HepG2 (cell line): ENCODE data around the gene CTF1. TPM values are rescaled to one million over a fixed set of nuclear protein-coding genes. Genes with fewer than 3 reads are reported as not detected.

Experiments
- AHR ChIP-seq: IDR thresholded peaks from 2 replicates; pipeline ENCODE4 v1.6.1; 2018; ENCODE audit warnings: missing genetic modification reagents, missing compliant biosample characterization
- ATF5 ChIP-seq: sonication (generic); formaldehyde crosslinking; IDR thresholded peaks from 2 replicates; pipeline ENCODE4 v1.4.0; 2020; ENCODE audit warnings: mild to moderate bottlenecking, low read depth, missing genetic modification reagents
- BRCA1 ChIP-seq: sonication (generic); formaldehyde crosslinking; IDR thresholded peaks from 2 replicates; pipeline ENCODE4 v1.4.0; 2020; ENCODE audit warnings: missing genetic modification reagents
- DDIT3 ChIP-seq: sonication (generic); formaldehyde crosslinking; IDR thresholded peaks from 2 replicates; pipeline ENCODE4 v1.4.0; 2020; ENCODE audit warnings: mild to moderate bottlenecking, missing genetic modification reagents
- GATAD1 ChIP-seq: IDR thresholded peaks from 2 replicates; pipeline ENCODE4 v1.6.1; 2016; ENCODE audit warnings: missing genetic modification reagents, missing compliant biosample characterization
- HOMEZ ChIP-seq: IDR thresholded peaks from 2 replicates; pipeline ENCODE4 v1.6.1; 2016; ENCODE audit warnings: low read depth
- KLF13 ChIP-seq: sonication (generic); formaldehyde crosslinking; IDR thresholded peaks from 2 replicates; pipeline ENCODE4 v1.4.0; 2020; ENCODE audit warnings: mild to moderate bottlenecking, missing genetic modification reagents
- MZF1 ChIP-seq: sonication (generic); formaldehyde crosslinking; IDR thresholded peaks from 2 replicates; pipeline ENCODE4 v1.8.1; 2023; ENCODE audit warnings: mild to moderate bottlenecking, missing genetic modification reagents, borderline replicate concordance
- NFE2L2 ChIP-seq: fragments of 150-350 bp; IDR thresholded peaks from 2 replicates; pipeline ENCODE4 v1.6.1; 2014; ENCODE audit warnings: low read length
- NFIC ChIP-seq: IDR thresholded peaks from 2 replicates; pipeline ENCODE4 v1.6.1; 2012; ENCODE audit warnings: mild to moderate bottlenecking, low read length, inconsistent platforms
- RARA ChIP-seq: IDR thresholded peaks from 2 replicates; pipeline ENCODE4 v1.6.1; 2016; ENCODE audit warnings: missing genetic modification reagents, missing compliant biosample characterization
- SAP130 ChIP-seq: IDR thresholded peaks from 2 replicates; pipeline ENCODE4 v1.6.1; 2016; ENCODE audit warnings: low read depth
- SETDB1 ChIP-seq: sonication (generic); formaldehyde crosslinking; IDR thresholded peaks from 2 replicates; pipeline ENCODE4 v1.5.1; 2020; ENCODE audit warnings: missing genetic modification reagents, mild to moderate bottlenecking, borderline replicate concordance
- SMAD9 ChIP-seq: sonication (generic); formaldehyde crosslinking; IDR thresholded peaks from 2 replicates; pipeline ENCODE4 v1.5.1; 2020; ENCODE audit warnings: mild to moderate bottlenecking, missing genetic modification reagents
- SNAPC5 ChIP-seq: sonication (generic); formaldehyde crosslinking; IDR thresholded peaks from 2 replicates; pipeline ENCODE4 v1.8.1; 2023; ENCODE audit warnings: mild to moderate bottlenecking, missing genetic modification reagents, borderline replicate concordance
- SP5 ChIP-seq: IDR thresholded peaks from 2 replicates; pipeline ENCODE4 v1.6.1; 2016; ENCODE audit warnings: low read depth, borderline replicate concordance
- SRSF9 ChIP-seq: fragments of 200-400 bp; formaldehyde crosslinking; IDR thresholded peaks from 2 replicates; pipeline ENCODE4 v1.6.1; 2018; ENCODE audit warnings: borderline replicate concordance, mild to moderate bottlenecking, low read depth, low read length; ENCODE audit not compliant: insufficient read depth, poor library complexity, severe bottlenecking
- U2AF1 ChIP-seq: fragments of 200-400 bp; formaldehyde crosslinking; optimal IDR thresholded peaks from 2 replicates; pipeline ENCODE3; 2017; ENCODE audit warnings: mild to moderate bottlenecking, low read depth, low read length
- ZBTB7B ChIP-seq: sonication (generic); formaldehyde crosslinking; IDR thresholded peaks from 2 replicates; pipeline ENCODE4 v1.4.0; 2020; ENCODE audit warnings: missing genetic modification reagents
- ZNF136 ChIP-seq: sonication (generic); formaldehyde crosslinking; IDR thresholded peaks from 2 replicates; pipeline ENCODE4 v1.8.1; 2022; ENCODE audit warnings: low read depth, mild to moderate bottlenecking, moderate library complexity, missing genetic modification reagents
- ZNF234 ChIP-seq: sonication (generic); formaldehyde crosslinking; conservative IDR thresholded peaks from 2 replicates; pipeline ENCODE4 v1.5.1; 2020; ENCODE audit warnings: mild to moderate bottlenecking, missing genetic modification reagents
- ZNF558 ChIP-seq: sonication (generic); formaldehyde crosslinking; IDR thresholded peaks from 2 replicates; pipeline ENCODE4 v1.9.0; 2022; ENCODE audit warnings: mild to moderate bottlenecking, missing genetic modification reagents, borderline replicate concordance
- ZNF770 ChIP-seq: sonication (generic); formaldehyde crosslinking; IDR thresholded peaks from 2 replicates; pipeline ENCODE4 v1.5.0; 2020; ENCODE audit warnings: mild to moderate bottlenecking, missing genetic modification reagents
- polyA plus RNA-seq, 8 experiments: library from polyadenylated mRNA; depleted of rRNA in 3 of 8; stranded (reverse) in 7 of 8; unstranded in 1 of 8; fragments of >200 nt; fragmentation: Illumina TruSeq in 4 of 8; extraction: Trizol in 4 of 8; gene quantifications; 2 replicates each; pipeline versions ENCODE4 v1.2.1 to v1.2.3, GENCODE V29; 2011 to 2016; ENCODE audit warnings: low read depth in 4 of 8, missing spikeins in 1 of 8, mixed read lengths in 1 of 8; ENCODE audit not compliant: insufficient read depth in 1 of 8
- total RNA-seq, 5 experiments: library from RNA; depleted of rRNA; stranded (reverse); fragments of >200 nt; fragmentation: Illumina TruSeq; extraction: Trizol; gene quantifications; 2 replicates each; pipeline ENCODE4 v1.2.3, GENCODE V29; 2016; ENCODE audit warnings: low read depth in 1 of 5

CTF1 gene
- total and polyA plus RNA-seq, 2 of the 13 experiments (the other 11 are each of a cell fraction or from before 2014, with no cell fraction given) = 0.13 to 1.8 TPM

GRCh38 chr16:30896889-30897733 is 697 bp downstream of the CTF1 start (continued):
- TF ChIP-seq ZNF770 (CRISPR knock-in tag) (peak; percentile 84), MZF1 (CRISPR knock-in tag) (no peak), DDIT3 (no peak), NFIC (no peak), ZNF136 (no peak), AHR (0 out of 2 replicates have a peak, but pooled peaks have one; percentile 40), SMAD9 (no peak), GATAD1 (CRISPR knock-in tag) (no peak; the same call in 1 of the 2 replicates), SNAPC5 (no peak), RARA (no peak), SRSF9 (no peak), KLF13 (CRISPR knock-in tag) (no peak), BRCA1 (0 out of 2 replicates have a peak, but pooled peaks have one; percentile 5), U2AF1 (no peak), NFE2L2 (no peak), ATF5 (CRISPR knock-in tag) (0 out of 2 replicates have a peak, but pooled peaks have one; percentile 29), SP5 (CRISPR knock-in tag) (no peak; the same call in 1 of the 2 replicates), SETDB1 (no peak), HOMEZ (CRISPR knock-in tag) (no peak), SAP130 (CRISPR knock-in tag) (peak; percentile 46; the same call in 1 of the 2 replicates), ZBTB7B (CRISPR knock-in tag) (no peak; the same call in 1 of the 2 replicates), ZNF234 (CRISPR knock-in tag) (no peak), ZNF558 (CRISPR knock-in tag) (no peak; the same call in 1 of the 2 replicates)
